GM04503 (cell line): ENCODE results near the gene BZW1.

ENCODE experiments used
- DNase-seq: peaks from one replicate; pipeline ENCODE4 v3.0.0-alpha.2; 2012; ENCODE audit warnings: low read depth

Gene BZW1

DNA sequence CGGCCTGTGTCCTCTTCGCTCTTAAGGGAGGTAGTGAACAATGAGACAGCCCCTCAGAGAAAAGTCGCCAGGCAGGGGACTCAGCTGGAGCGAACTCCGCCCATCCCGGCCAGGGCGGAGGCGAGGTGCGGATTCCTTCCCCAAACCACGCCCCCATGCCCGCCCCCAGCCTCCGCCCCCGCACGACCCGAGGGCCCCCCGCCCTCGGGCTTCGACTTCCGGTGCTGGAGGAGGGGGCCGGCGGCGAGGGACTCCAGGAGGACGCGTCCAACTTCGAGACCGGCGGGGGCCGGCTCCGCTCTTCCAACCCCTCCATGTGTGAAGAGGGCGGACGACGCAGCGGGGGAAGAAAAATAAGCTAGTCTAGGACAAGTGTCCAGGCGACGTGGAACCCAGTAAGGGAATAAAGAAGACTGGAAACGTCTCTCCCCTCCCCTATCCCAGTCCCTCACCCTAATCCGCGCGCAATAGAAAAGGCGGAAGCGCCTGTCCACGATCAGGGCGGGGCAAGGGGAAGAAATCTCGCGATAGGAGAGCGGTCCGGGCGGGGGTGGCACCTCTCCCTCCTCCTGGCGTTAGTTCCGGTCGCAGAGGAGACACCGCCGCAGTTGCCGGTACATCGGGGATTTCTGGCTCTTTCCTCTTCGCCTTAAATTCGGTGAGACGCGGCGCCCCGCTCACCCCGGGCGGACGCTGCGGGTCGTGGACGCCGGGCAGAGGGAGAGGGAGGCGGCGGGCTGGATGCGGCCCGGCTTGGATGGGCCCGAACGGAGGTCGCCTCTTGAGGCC lies at the start of gene BZW1:
Gene BZW1 (plus strand): TSS at position 578 of the 789 bp plus-strand sequence. CDS start 1,308 bp downstream, outside the sequence.
- peak; percentile 79 for DNase-seq

DNA sequence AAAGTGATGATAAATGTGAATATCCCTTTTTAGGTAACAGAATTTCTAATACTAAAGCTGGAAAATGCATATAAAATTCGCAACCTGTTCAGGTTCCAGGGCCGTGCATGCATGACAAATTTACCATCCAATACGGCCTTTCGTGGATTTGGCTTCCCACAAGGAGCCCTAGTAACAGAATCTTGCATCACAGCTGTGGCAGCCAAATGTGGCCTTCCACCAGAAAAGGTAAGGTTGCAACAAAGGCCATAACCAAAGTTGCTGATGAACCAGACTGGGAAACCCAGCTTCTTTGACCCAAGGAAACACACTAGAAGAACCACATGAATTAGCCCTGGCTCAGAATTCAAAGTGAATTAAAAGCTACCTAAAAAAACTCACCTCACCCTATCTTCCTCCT lies 49.6 kb upstream of the BZW1 start:
- no peak for DNase-seq

GRCh38 chr2:200763422-200763821 lies 48.3 kb upstream of the BZW1 start:
- no peak for DNase-seq

DNA sequence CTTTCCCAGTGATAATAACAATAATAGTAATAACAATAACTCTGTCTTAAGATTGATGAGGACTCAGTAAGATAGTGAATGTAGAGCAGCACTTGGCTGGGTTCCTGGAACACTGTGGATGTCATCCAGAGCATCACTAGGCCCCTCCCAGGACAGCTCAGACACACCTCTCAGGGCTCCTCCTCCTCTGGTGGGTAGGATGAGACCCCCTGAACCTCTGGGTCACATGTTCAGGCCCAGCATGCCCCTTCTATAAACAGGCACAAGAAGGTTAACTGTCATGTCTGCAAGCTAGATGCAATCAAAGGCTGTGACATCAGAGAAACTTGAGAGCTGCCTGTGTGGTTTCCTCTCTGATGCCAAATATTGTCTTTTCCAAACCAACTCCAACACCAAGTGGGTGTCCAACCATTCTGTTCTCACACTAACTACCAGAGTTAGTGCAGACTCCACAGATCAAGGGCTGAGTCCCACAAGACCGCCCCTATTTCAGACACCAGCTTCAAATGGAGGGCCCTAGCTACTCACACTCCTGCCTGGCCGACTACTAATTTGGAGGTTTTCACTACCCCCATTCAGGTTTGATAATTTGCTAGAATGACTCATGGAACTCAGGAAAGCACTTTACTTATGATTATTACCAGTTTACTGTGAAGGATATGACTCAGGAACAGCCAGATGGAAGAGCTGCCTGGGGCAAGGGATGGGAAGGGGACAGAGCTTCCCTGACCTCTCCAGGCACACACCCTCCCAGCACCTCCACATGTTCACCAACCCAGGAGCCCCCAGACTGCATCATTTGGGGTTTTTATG lies 46.4 kb upstream of the BZW1 start:
- peak; percentile 79 for DNase-seq

DNA sequence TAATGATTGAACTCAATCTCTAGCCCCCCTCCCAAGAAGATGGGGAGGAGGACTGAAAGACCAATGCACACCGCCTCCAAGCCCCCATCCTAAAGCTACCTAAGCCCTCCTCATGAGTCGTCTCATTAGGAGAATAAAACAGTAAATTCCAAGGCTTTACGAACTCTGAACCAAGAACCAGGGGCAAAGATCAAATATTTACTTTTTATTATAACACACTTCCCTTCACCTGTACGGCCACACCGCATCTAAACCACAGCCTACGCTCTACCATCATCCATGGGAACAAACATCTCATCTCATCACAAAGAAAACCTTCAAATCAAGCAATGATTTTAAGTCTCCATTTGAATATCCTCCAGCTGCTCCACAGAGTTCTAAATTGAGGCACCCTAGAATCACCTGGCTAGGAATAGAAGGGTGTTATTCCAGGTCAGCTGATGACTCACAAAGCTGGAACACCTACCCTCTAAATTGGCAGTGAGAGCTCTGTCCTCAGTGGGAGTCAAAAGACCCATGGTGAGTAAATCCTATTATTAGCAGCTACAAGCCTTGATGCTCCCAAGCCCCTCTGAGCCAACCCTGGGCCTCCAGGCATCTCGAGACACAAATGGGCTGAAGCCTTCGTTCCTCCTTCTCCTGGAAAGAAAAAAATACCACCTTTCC lies 45.6 kb upstream of the BZW1 start:
- DNase-seq: no peak

DNA sequence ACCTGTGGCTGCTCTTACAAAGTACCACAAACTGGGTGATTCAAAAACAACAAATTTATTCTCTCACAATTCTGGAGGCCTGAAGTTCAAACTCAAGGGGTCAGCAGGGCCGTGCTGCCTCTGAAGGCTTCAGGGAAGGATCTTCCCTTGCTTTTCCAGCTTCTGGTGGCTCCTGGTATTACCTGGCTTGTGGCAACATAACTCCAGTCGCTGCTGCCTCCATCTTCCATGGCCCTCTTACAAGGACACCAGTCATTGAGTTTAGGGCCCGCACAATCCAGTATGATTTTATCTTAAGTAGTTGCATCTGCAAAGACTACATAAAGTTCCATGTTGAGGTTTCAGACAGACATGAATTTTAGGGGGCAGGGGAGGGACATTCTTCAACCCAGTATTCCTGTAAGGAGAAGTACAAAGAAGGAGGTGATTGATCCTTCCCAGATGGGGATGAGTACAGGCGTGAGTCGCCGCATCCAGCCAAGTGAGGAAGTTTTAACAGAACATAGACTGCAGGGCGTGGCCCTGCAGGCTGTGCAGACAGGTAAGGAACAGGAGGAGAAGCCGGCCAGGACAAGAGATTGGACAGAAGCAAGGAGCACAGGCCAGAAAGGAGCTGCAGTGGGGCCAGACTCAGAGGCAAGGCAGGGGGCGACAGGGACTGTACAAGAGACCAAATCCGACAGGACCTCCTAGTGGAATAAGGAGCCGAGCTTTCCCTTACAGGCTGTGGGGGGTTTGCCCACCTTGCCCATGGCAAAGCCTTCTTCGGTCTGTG lies 44.4 kb upstream of the BZW1 start:
- DNase-seq: no peak

- no peak for DNase-seq
Measured at GRCh38 chr2:200770847-200771246, 40.9 kb upstream of the BZW1 start.

- DNase-seq: no peak
Measured at GRCh38 chr2:200772620-200773019, 39.1 kb upstream of the BZW1 start.

DNA sequence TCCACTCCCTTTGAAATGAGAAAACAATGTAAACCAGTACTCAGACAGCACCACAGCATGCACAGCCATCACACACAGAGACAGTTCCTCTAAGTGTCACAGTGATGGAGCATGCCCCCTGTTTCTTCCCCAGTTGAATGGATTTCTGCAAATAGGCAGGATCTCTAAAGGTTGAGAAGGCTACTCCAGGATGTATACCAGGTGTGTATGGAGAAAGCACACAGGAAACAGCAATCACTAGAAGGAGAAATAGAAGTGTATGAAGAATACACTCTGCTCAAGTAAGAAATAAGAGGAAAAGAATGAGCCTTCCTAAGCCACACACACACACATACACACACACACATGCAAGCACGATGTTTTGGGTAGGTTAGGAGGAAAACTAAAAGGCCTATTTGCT lies 38.6 kb upstream of the BZW1 start:
- no peak for DNase-seq

DNA sequence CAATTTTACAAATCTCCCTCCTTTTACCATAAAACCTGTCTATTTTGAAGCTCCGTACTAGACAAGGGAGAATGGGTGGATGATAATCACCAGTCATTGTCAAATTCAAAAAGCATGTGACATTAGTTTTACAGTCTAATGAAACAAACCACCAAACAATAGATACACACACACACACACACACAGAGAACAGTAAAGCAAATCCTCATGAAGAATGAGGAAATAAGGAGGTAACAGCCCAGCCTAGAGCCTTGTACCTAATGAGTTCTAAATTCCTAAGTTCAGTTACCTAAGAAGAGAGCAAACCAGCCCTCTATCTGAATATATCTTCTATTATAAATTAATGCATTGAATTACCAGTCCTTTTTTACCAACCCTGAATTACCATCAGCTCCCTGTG lies 36.8 kb upstream of the BZW1 start:
- DNase-seq: no peak

DNA sequence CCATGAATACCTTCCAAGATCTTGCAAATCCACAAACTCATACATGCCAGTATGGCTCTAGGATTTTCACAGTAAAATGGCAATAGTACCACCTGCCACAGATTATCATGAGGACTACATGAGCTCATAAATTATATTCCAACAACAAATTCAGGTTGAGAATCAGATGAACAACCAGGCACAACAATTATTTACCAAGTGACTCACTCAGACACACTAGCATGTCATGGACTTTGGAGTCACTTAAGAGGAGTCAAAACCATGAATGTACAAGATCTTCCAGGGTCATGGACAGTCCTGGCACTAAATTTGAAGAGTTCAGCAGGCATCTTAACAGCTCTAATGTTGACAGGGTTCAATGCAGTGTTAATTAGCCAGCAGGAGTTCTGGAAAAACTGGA lies 34.4 kb upstream of the BZW1 start:
- no peak for DNase-seq

- no peak for DNase-seq
Measured at GRCh38 chr2:200778038-200778437, 33.7 kb upstream of the BZW1 start.

DNA sequence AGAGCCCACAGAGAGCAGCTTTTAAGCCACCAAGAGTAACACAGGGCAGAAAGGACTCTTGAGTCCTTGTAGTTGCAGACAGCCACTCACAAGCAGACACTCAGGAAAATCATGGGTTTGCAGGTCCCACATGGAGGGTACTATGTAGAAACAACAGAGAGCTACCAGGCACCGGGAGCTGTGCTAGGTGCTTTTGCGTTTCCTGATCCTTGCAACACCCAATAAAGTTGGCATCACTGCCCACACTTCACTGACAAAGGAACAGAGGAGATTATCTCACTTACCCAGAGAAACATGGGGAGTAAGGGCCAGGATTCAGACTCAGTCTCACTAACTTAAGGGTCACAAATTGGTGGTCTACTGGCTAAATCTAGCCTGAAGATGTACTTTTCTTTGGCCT lies 32.5 kb upstream of the BZW1 start:
- DNase-seq: no peak

GRCh38 chr2:200781616-200782015 lies 30.1 kb upstream of the BZW1 start:
- no peak for DNase-seq

DNA sequence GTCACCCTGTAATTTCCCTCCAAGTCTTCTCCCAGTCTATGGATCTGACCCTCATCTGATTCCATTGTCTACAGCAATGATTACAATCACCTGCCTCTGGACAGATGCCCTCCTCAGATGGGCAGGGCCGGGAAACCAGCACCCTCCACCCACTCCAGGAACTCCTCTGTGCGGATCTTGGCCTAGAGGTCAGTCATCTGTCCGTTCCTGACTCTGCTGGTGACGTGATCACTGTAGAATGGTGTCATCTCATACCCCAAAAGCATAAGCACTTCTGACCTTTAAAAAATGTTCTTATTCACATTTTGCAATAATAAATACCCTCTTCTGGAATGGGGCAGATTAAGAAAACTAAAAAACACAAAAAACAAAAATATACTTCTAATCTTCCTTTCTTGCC lies 29.5 kb upstream of the BZW1 start:
- no peak for DNase-seq

GRCh38 chr2:200784215-200784614 lies 27.5 kb upstream of the BZW1 start:
- DNase-seq: no peak

GRCh38 chr2:200786423-200786822 lies 25.3 kb upstream of the BZW1 start:
- no peak for DNase-seq

GRCh38 chr2:200786826-200787225 lies 24.9 kb upstream of the BZW1 start:
- DNase-seq: no peak

GRCh38 chr2:200787351-200788120 lies 24.2 kb upstream of the BZW1 start:
- DNase-seq: no peak

- no peak for DNase-seq
Measured at GRCh38 chr2:200788121-200788718, 23.5 kb upstream of the BZW1 start.

- no peak for DNase-seq
Measured at GRCh38 chr2:200790185-200790584, 21.5 kb upstream of the BZW1 start.
